ENCODE data around the gene SMARCD3.

DNA sequence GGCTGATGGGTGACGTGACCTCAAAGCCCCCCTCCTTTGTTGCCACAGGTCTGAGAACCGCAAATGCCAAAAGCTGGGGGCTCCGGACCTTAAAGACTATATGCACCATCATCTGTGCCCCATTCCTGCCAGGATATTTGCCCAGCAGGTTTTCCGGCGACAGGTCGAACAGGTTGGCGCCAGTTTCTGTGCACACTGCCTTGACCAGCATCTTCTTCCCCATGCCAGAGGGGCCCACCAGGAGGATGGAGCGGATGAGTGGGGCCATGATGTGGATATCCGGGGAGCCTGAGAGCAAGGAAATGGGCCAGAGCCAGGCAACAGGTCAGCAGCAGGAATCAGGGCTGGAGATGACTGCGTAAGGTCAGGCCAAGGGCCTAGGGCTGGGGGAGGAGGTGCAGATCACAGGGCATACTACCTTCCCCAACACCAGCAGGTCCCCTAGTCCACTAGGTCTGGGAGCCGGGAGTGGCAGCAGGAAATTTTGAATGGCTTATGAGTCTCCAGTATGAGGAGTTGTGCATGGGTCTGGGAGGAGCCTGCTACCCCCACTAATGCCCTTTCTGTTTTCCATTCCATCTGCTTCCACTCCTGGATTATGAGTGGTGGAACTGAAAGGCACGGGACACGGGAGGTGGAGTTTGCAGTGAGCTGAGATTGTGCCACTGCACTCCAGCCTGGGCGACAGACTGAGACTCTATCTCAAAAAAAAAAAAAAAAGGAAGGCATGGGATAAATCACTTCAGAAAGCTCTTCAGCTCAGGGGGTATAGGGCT, 55.1 kb downstream of the SMARCD3 start:
- TF ChIP-seq POLR2AphosphoS5 (IDR thresholded peaks at IDR 0.05): no peak
- TF ChIP-seq, protein P1, sequence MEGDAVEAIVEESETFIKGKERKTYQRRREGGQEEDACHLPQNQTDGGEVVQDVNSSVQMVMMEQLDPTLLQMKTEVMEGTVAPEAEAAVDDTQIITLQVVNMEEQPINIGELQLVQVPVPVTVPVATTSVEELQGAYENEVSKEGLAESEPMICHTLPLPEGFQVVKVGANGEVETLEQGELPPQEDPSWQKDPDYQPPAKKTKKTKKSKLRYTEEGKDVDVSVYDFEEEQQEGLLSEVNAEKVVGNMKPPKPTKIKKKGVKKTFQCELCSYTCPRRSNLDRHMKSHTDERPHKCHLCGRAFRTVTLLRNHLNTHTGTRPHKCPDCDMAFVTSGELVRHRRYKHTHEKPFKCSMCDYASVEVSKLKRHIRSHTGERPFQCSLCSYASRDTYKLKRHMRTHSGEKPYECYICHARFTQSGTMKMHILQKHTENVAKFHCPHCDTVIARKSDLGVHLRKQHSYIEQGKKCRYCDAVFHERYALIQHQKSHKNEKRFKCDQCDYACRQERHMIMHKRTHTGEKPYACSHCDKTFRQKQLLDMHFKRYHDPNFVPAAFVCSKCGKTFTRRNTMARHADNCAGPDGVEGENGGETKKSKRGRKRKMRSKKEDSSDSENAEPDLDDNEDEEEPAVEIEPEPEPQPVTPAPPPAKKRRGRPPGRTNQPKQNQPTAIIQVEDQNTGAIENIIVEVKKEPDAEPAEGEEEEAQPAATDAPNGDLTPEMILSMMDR (IDR thresholded peaks at IDR 0.05; ENCODE audit: poor library complexity, severe bottlenecking): no peak
